ENCODE data around the gene COG2. TPM values are rescaled to one million over a fixed set of nuclear protein-coding genes. Genes with fewer than 3 reads are reported as not detected.
"Not testable (repeated sequence)": the region's sequence is repeated elsewhere in the genome, so short reads cannot be mapped to it uniquely, and the experiment has no call there.

COG2 gene
- total RNA-seq, 1 donor from 2014 or later = 17.5 TPM

DNA sequence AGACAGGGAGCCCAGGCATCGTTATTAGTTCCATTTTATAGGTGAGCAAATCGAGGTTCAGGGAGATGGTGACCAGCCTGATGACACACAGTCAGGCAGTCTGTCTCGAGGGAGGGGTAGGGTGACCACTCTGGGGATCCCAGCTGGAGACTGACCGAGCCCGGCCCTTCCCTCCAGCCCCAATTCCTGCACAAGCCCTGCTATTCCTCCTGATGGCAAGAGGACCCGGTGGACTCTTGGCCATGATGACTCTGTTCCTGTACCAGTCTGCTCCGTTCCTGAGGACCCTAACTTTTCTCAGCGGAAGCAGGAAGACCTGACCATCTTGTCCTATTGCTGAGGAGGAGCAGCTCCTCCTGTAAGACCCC, 71.2 kb downstream of the COG2 start:
- DNase-seq (ENCODE audit: low read depth, low spot score) = no peak

DNA sequence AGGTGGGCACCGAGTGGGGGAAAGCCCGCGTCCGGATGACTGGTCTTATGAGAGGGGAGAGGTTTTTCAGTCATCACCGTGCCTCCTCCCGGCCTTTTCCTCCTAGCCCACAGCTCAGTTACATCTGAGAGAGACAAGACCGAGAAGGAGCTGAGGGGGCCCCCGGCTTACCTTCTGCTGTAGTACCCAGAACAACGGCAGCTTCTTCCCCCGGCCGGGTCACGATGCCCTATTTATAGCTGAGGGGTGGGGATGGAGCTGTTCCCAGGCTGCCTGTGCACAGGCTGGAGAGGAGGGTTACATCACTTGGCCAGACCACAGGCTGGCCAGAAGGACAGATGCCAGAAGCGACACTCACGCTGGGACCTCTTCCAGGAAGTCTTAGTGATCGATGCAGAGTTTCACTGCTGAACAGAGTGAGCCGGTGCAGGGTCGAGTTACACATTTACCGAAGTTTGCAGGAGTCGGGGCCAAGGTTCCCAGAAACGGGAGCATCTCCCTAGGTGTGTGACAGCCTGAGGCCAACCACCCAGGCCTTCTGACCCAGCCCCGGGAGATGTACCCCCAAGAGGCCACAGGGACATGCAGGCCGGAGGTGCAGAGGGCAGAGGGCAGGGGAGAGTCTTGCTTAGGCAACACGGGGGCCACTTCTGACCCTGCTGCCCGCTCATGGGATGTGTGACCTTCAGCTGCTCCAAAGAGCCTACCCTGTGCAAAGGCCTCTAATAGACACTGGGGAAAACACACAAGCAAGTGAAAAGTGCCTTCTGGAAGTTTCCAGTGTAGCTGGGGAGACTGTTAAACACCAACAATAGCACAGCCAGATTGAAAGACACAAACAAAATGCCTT, 71.9 kb downstream of the COG2 start, which contains the start of gene AGT:
TSS of gene AGT (minus strand) at position 208 of the 850 bp plus-strand sequence. CDS start 3,299 bp downstream, outside the sequence.
- DNase-seq (ENCODE audit: low read depth, low spot score) = no peak

- DNase-seq (ENCODE audit: low read depth, low spot score) = no peak
Measured at GRCh38 chr1:230715510-230715909, 73.2 kb downstream of the COG2 start.

DNA sequence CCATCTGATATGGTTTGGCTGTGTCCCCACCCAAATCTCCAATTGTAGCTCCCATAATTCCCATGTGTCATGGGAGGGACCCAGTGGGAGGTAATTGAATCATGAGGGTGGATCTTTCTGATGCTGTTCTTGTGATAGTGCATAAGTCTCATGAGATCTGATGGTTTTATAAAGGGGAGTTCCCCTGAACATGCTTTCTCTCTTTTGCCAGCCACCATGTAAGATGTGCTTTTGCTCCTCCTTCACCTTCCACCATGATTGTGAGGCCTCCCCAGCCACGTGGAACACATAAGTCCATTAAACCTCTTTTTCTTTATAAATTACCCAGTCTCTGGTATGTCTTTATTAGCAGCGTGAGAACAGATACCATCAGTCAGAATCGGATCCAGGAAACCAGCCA, 74.2 kb downstream of the COG2 start:
- DNase-seq (ENCODE audit: low read depth, low spot score) = not testable (repeated sequence)

DNA sequence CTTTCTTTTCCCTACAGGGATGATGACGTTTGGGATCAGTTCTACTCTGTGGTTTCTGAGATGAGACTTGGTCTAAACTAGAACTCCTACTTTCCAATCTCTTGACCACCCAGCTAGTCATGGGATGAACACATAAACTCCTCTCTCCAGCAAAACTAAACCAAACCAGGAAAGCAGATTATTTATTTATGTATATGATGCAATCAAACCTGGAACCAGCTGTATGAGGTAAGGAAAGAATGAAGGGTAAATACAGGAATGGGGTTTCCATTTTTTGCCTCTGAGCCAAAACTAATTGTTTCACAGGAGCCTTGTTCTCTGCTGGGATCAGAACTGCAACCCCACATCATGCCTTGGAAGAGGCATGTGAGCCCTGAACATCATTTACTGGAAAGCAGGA, 75.0 kb downstream of the COG2 start:
- no peak for DNase-seq (ENCODE audit: low read depth, low spot score)

DNA sequence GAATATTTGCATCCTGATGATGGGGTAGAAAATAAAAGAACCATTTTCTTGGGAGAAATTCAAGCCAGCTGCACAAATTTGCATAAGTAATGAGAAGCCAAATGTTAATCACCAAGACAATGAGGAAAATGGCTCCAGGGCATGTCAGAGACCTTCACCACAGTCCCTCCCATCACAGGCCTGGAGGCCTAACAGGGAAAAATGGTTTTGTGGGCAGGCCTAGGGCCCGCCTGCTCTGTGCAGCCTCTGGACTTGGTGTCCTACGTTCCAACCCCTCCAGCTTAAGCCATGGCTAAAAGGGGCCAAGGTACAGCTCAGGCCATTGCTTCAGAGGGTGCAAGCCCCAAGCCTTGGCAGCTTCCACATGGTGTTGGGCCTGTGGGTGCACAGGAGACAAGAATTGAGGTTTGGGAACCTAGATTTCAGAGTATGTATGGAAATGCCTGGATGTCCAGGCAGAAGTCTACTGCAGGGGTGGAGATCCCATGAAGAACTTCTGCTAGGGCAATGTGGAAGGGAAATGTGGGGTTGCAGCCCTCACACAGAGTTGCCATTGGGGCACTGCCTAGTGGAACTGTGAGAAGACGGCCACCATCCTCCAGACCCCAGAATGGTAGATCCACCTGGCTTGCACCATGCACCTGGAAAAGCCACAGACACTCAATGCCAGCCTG, 79.7 kb downstream of the COG2 start:
- DNase-seq (ENCODE audit: low read depth, low spot score) = not testable (repeated sequence)

DNA sequence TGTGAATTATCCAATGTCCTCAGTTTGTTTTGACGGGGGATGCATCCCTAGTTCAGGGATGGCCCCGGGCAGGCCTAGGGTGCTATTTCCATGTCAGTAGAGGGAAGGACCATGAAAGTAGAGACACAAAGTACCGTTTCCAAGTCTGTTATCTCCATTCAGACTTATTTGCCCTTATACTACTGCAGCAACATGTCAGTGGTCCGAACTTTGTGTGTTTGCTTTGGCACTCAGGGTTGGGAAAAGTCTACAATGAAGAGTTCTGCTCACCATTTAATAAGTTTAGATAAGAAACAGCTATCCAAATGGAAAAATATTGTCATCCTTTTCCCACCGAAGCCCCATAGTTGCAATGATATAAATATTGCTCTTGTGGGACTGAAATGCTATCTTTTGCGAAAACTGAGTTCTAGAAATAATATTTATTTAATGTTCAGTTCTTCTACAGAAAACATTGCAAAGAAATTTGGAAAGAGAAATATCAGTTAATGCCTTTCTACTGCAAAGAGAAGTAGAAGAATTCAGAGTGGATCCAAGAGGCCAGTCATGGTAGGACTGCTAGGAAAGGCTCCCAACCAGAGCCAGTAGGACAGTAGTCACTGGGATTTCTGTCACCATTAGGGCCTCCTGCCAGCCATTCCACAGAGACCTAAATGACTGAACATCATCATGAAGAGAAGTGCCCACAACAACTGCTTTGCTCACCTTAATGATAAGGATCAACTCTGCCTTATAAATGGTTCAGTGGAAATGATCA, 83.2 kb downstream of the COG2 start:
- DNase-seq (ENCODE audit: low read depth, low spot score) = no peak

GRCh38 chr1:230728710-230729392, 86.6 kb downstream of the COG2 start:
- no peak for DNase-seq (ENCODE audit: low read depth, low spot score)

- no peak for DNase-seq (ENCODE audit: low read depth, low spot score)
Measured at GRCh38 chr1:230730977-230731376, 88.7 kb downstream of the COG2 start.

DNA sequence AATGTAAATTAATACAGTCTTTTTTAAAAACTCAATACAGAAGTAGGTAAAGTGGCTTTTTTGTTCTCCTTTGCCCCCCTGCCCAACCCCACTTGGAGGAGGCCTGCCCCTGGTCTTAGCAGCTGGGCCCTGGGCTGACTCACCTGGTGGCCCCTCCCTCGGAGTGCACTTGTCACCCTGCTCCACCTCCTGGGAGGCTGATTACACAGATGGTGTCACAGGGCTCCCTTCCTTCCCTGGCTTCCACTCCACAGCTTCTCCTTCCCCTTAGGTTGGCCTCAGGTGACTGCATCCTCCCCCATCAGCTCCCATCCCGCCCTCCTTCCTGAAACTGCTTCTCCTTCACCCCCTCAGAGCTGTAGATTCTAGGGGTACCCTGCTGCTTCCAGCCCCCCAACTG, 93.2 kb downstream of the COG2 start:
- DNase-seq (ENCODE audit: low read depth, low spot score) = no peak

GRCh38 chr1:230737622-230738262, 95.5 kb downstream of the COG2 start:
- DNase-seq (ENCODE audit: low read depth, low spot score) = no peak

GRCh38 chr1:230739564-230740290, 97.4 kb downstream of the COG2 start:
- no peak for DNase-seq (ENCODE audit: low read depth, low spot score)

Other genes with a start within 250 kb of the COG2 start
- gene PGBD5, start 216.1 kb upstream of the COG2 start, total RNA-seq = 0.04 and 0.07 TPM in 2 replicates
- gene AGT, start 71.6 kb downstream of the COG2 start, total RNA-seq = 0.04 TPM in 1 of 2 replicates, not detected in the other
- not detected in 2 replicates for gene CAPN9, start 104.9 kb downstream of the COG2 start, total RNA-seq
- 13.8 and 15.2 TPM in 2 replicates for gene C1orf198, start 226.0 kb downstream of the COG2 start, total RNA-seq